ENCODE results near the gene COL2A1. TPM values are rescaled to one million over a fixed set of nuclear protein-coding genes. Genes with fewer than 3 reads are reported as not detected.

COL2A1 gene
- total RNA-seq, 3 donors from 2014 or later: 0.08 TPM; not detected in 2

DNA sequence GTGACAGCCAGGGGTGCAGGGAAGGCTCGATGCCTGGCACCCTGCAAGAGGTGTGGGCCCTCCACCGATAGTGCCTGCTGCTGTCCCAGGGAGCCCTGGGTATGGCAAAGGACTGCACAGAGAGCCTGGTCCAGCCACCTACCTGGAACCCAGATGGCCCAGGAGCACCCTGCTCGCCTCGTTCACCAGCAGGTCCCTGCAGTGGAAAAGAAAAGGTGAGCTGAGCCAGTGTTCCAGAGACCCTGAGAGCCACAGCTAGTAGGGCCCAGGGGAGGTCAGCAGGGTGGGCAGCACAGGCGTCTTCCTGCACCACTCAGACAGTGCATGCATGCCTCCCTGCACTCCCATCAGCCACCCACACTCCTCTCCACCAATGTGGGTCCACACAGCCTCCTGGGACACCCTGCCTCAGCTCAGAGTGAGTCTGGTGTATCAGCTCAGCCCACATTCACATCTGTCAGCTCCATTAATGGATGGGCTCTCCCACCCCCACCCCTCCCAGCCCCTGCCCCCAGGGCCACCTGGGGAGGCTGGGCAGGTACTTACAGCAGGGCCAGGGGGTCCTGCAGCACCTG, 20.6 kb downstream of the COL2A1 start:
- H3K9me3 Mint-ChIP-seq: no peaks in the 10 kb centered on the region
- no peak for DNase-seq
- no peak overlapping the region for H3K4me3 Mint-ChIP-seq
- ATAC-seq: no peak
- H3K36me3 Mint-ChIP-seq (ENCODE audit: insufficient read depth): no peaks in the 10 kb centered on the region
- H3K4me1 Mint-ChIP-seq (ENCODE audit: low read depth): no peaks in the 10 kb centered on the region
- peaks cover 9% of the 10 kb centered on the region for H3K27me3 Mint-ChIP-seq (ENCODE audit: low read depth)

DNA sequence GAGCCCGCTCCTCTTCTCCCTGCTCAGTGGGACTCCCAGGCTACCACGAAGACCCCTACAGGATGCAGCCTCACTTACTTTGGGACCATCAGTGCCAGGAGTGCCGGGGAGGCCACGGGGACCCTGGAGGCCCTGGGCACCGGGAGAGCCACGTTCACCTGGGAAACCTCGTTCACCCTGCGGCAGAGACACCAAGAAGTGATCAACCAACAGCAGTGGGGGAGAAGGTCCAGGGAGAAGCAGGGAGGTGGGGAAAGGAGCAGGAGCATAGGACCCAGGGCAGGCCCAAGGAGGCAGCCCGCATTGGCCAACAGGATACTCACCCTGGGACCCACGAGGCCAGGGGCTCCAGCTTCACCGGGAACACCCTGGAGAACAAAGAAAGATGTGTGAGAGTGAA, 21.5 kb downstream of the COL2A1 start:
- ATAC-seq (no peak), DNase-seq (no peak)
- no peaks in the 10 kb centered on the region for H3K9me3 Mint-ChIP-seq
- H3K4me3 Mint-ChIP-seq: no peak overlapping the region
- peaks cover 6% of the 10 kb centered on the region for H3K27me3 Mint-ChIP-seq (ENCODE audit: low read depth)
- H3K36me3 Mint-ChIP-seq (ENCODE audit: insufficient read depth): no peaks in the 10 kb centered on the region
- H3K4me1 Mint-ChIP-seq (ENCODE audit: low read depth): no peaks in the 10 kb centered on the region

DNA sequence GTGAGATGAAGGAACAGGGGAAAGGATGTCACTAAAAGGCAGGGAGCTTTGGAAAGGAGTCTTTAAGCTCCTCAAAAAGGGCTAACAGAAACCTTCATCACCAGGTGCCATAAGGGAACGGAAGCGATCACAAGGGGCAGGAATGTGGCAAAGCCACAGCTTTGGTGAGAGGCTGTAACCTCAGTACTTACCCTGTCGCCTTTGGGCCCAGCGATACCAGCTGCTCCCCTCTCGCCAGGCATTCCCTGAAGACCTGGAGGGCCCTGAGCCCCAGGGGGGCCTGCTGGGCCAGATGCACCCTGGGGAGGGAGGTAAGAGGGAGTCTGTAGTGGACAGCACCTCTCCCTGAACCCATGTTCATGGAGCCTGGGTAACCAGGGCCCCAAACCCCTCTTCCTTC, 22.0 kb downstream of the COL2A1 start:
- H3K4me1 Mint-ChIP-seq (ENCODE audit: low read depth): no peaks in the 10 kb centered on the region
- peaks cover 5% of the 10 kb centered on the region for H3K27me3 Mint-ChIP-seq (ENCODE audit: low read depth)
- DNase-seq (no peak), ATAC-seq (no peak)
- no peak overlapping the region for H3K4me3 Mint-ChIP-seq
- H3K36me3 Mint-ChIP-seq (ENCODE audit: insufficient read depth): no peaks in the 10 kb centered on the region
- H3K9me3 Mint-ChIP-seq: no peaks in the 10 kb centered on the region

DNA sequence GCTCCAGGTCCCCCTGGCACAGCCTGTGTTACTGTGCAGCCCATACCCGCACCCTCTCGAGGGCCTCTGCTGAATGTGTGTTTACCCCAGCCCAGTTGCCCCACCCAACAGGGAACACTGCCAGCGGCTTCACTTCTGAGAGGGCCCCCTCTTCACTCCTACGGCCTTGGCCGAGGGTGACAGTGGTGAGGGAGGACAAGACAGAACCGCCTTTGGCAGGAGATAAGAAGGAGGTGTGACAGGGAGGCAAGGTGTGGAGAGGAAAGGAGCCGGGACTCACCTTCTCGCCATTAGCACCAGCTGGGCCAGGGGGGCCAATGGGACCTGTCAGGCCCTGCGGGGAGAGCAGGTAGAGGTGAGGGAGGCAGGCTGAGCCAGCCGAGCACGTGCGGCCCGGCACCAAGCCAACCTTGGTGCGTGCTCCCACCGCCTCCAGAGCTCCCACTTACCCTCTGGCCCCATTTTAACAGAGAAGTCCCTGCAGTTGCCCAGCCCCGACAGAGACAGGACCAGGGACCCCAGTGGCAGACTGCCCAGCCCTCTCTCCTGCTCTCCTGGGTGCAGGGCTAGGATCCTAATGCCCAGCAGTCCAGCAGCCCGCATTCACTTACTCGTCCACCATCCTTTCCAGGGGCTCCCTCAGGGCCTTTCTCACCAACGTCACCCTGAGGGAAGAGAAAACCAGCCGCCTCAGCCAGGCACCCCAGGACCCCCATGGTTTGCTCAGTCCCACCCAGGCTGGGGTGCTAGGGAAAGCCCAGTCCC, 22.6 kb downstream of the COL2A1 start:
- no peaks in the 10 kb centered on the region for H3K4me1 Mint-ChIP-seq (ENCODE audit: low read depth)
- H3K27me3 Mint-ChIP-seq (ENCODE audit: low read depth): peaks cover 5% of the 10 kb centered on the region
- ATAC-seq (no peak), DNase-seq (no peak)
- H3K36me3 Mint-ChIP-seq (ENCODE audit: insufficient read depth): no peaks in the 10 kb centered on the region
- no peaks in the 10 kb centered on the region for H3K9me3 Mint-ChIP-seq
- H3K4me3 Mint-ChIP-seq: no peak overlapping the region

DNA sequence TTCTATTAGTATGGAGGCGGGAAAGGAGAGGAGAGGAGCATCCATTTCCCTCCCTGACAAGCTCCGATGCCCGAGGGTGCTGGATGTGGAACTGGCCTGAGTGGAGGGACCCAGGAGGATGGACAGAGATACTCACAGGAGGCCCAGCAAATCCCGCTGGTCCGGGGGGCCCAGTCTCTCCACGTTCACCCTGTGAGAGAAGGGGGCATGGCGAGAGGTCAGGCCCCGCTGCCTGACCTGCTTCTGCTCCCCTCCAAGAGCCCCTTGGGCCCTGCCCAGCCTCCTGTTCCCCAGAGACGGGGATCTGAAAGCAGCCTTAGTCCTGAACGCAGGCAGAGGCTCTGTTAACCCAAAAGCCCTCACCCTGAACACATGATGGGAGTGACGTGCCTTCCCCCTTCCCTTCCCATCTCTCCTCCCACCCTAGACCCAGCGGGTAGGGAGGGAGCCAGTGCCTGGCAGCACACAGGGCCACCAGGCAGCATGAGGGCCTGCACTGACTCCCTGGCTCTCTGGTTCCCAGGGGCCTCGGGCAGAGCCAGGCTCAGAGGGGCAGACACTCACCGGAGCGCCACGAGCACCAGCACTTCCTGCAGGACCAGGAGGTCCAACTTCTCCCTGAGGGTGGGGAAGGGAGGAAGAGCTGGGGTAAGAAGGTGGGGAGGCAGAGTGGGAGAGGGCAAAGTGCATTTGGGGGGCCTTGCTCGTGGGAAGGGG, 23.3 kb downstream of the COL2A1 start:
- Mint-ChIP-seq H3K36me3 (ENCODE audit: insufficient read depth) (no peaks in the 10 kb centered on the region), H3K4me1 (ENCODE audit: low read depth) (no peaks in the 10 kb centered on the region), H3K9me3 (no peaks in the 10 kb centered on the region), H3K4me3 (no peak overlapping the region), H3K27me3 (ENCODE audit: low read depth) (peaks cover 5% of the 10 kb centered on the region)
- no peak for ATAC-seq
- DNase-seq: no peak

DNA sequence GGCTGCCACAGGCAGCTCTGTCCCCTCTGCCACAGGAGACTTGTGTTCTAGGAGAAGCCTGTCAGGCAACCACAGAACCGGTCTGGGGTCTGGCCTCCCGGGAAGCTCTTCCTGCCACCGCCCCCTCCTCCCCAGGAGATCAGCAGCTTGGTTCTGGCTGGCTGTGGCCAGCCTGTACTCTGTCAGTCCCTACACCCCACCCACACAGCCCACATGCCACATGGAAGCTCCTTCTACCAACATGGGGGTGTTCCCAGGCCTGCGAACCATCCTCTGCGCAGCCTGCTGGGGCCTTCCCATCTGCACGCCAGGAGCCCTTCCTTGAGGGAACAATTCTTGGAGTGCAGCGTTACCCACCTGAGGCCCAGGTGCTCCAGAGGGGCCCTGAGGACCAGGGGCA, 24.1 kb downstream of the COL2A1 start:
- peaks cover 5% of the 10 kb centered on the region for H3K27me3 Mint-ChIP-seq (ENCODE audit: low read depth)
- no peaks in the 10 kb centered on the region for H3K36me3 Mint-ChIP-seq (ENCODE audit: insufficient read depth)
- no peak overlapping the region for H3K4me3 Mint-ChIP-seq
- H3K4me1 Mint-ChIP-seq (ENCODE audit: low read depth): no peaks in the 10 kb centered on the region
- H3K9me3 Mint-ChIP-seq: no peaks in the 10 kb centered on the region
- ATAC-seq: no peak
- DNase-seq: no peak

DNA sequence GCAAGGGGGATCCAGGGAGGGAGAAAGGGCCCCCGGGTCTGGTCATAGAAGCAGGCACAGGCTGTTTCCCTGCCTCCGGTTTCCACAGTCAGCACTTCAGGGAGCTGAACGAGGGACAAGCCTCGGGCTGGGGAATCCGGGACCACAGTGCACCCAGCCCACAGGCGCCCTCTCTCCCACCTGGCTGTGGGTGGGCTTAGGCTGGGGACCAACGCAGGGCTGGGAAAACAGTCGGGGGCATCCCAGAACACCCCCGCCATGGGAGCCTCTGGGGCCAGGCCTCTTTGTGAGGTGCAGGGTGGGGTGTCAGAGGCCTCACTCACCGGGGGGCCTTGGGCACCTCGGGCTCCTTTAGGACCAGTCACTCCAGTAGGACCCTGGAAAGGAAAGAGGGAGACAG, 24.6 kb downstream of the COL2A1 start:
- Mint-ChIP-seq H3K4me3 (no peak overlapping the region), H3K9me3 (no peaks in the 10 kb centered on the region), H3K27me3 (ENCODE audit: low read depth) (peaks cover 5% of the 10 kb centered on the region), H3K4me1 (ENCODE audit: low read depth) (no peaks in the 10 kb centered on the region), H3K36me3 (ENCODE audit: insufficient read depth) (no peaks in the 10 kb centered on the region)
- DNase-seq: no peak
- ATAC-seq: no peak

DNA sequence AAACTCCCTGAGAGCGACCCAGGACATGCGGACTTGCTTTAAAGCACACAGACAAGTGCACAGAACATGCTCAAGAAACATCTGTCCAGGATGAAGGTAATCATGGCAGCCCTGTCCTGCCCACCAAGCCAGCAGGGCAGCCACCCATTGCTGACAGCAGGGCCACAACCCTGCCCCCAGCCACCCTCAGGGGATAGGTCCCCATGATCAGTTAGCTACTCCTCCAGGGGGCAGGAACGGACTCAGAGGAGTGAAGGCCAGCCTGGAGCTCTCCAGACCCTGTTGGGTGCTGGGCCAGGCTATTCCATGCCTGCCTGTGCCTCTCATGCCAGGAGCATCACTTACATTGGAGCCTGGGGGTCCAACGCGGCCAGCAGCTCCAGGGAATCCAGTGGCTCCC, 25.1 kb downstream of the COL2A1 start:
- no peak for DNase-seq
- no peak overlapping the region for H3K4me3 Mint-ChIP-seq
- no peaks in the 10 kb centered on the region for H3K9me3 Mint-ChIP-seq
- no peaks in the 10 kb centered on the region for H3K36me3 Mint-ChIP-seq (ENCODE audit: insufficient read depth)
- peaks cover 2% of the 10 kb centered on the region for H3K27me3 Mint-ChIP-seq (ENCODE audit: low read depth)
- no peaks in the 10 kb centered on the region for H3K4me1 Mint-ChIP-seq (ENCODE audit: low read depth)
- no peak for ATAC-seq

DNA sequence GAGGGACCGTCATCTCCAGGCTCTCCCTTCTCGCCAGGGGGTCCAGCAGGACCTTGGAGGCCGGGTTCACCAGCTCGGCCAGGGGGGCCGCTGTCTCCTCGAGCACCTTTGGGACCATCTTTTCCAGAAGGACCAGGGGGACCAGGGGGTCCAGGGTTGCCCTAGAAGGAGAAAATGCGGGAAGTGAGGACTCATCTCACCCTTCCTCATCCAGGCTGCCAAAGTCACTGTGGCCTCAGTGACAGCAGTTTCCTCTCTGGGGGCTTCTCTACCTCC, 25.7 kb downstream of the COL2A1 start:
- H3K4me1 Mint-ChIP-seq (ENCODE audit: low read depth): no peaks in the 10 kb centered on the region
- H3K27me3 Mint-ChIP-seq (ENCODE audit: low read depth): peaks cover 2% of the 10 kb centered on the region
- no peaks in the 10 kb centered on the region for H3K36me3 Mint-ChIP-seq (ENCODE audit: insufficient read depth)
- no peak overlapping the region for H3K4me3 Mint-ChIP-seq
- H3K9me3 Mint-ChIP-seq: no peaks in the 10 kb centered on the region
- ATAC-seq (no peak), DNase-seq (no peak)

DNA sequence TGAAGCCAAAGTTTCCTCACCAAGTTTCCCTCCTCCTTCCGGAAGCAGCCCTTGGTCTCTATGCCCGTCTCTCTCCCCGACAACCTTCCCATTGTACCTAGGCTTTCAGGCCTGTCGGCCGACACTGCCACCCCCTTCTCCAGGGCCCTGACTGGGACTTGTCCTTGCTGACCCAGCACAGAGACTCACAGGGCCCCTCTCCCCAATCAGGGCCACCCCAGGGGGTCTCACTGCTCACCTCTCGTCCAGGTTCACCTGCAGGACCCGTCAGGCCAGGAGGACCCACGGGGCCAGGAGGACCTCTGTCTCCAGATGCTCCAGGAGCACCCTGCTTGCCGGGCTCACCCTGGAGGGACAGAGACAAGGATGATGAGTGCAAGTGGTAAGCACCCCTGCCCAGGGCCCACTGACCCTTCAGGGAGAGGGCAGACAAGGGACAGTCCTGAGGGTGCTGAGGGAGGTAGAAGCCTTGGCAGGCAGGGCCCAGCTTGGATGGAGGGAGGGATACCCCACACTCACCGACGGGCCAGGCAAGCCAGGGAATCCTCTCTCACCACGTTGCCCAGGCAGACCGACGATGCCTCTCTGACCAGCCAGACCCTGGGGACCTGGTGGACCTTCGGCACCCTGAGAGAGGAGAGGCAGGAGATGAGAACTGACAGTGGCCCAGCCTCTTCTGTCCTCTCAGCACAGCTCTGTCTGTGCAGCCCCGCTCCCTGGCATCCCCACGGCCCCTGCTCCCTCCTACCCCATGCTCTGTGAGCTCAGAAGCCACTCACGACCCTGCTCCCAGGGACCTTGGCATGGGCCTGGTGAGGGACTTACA, 26.3 kb downstream of the COL2A1 start:
- ATAC-seq (no peak), DNase-seq (no peak)
- peaks cover 2% of the 10 kb centered on the region for H3K27me3 Mint-ChIP-seq (ENCODE audit: low read depth)
- no peak overlapping the region for H3K4me3 Mint-ChIP-seq
- H3K36me3 Mint-ChIP-seq (ENCODE audit: insufficient read depth): no peaks in the 10 kb centered on the region
- no peaks in the 10 kb centered on the region for H3K9me3 Mint-ChIP-seq
- H3K4me1 Mint-ChIP-seq (ENCODE audit: low read depth): no peaks in the 10 kb centered on the region

DNA sequence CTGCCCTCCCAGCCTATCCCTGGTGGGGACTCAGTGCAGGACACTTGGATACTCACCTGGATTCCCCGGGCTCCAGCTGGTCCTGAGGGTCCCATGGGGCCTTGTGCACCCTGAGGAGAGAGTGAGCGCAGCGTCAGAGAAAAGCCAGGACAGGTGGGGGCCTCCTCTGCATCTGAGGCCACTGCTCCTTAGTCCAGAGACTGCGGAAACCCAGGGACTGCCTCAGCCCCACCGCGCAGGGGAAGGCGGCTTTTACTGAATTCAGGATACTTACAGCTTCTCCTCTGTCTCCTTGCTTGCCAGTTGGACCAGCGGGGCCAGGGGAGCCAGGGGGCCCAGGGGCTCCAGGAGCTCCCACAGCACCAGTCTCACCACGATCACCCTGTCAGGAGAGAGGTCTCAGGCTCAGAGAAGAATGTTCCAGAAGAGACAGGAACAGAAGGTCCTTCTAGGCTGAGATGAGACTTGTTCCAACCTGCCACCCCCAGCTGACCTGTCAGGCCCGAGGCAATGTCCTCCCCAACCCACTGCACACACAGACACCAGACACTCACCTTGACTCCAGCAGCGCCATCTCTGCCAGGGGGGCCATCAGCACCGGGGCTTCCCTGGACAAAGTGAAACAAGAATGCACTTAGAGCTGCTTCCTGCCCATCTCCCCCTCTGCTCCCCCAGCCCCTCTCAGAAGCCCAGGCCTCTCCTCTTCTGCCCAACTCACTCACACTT, 27.1 kb downstream of the COL2A1 start:
- DNase-seq (no peak), ATAC-seq (no peak)
- Mint-ChIP-seq H3K9me3 (no peaks in the 10 kb centered on the region), H3K36me3 (ENCODE audit: insufficient read depth) (no peaks in the 10 kb centered on the region), H3K4me3 (no peak overlapping the region), H3K4me1 (ENCODE audit: low read depth) (no peaks in the 10 kb centered on the region), H3K27me3 (ENCODE audit: low read depth) (peaks cover 2% of the 10 kb centered on the region)

DNA sequence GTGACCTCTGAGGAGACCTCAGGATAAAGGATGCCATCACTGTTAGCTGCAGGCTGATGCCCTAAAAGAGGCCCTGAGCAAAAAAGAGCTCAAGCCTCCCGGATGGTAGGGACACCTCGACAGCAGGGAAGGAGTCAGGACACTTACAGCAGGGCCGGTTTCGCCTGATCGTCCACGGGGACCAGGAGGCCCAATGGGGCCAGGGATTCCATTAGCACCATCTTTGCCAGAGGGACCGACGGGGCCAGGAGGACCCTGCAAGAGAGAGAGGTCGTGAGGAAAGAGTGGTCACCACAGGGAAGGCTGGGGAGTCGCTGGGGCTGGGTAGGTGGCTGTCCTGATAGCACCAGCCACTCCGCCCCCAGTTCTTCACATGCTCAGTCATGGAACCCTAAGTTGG, 28.5 kb downstream of the COL2A1 start:
- ATAC-seq (no peak), DNase-seq (no peak)
- Mint-ChIP-seq H3K9me3 (no peaks in the 10 kb centered on the region), H3K27me3 (ENCODE audit: low read depth) (peaks cover 2% of the 10 kb centered on the region), H3K36me3 (ENCODE audit: insufficient read depth) (no peaks in the 10 kb centered on the region), H3K4me3 (no peak overlapping the region), H3K4me1 (ENCODE audit: low read depth) (no peaks in the 10 kb centered on the region)

DNA sequence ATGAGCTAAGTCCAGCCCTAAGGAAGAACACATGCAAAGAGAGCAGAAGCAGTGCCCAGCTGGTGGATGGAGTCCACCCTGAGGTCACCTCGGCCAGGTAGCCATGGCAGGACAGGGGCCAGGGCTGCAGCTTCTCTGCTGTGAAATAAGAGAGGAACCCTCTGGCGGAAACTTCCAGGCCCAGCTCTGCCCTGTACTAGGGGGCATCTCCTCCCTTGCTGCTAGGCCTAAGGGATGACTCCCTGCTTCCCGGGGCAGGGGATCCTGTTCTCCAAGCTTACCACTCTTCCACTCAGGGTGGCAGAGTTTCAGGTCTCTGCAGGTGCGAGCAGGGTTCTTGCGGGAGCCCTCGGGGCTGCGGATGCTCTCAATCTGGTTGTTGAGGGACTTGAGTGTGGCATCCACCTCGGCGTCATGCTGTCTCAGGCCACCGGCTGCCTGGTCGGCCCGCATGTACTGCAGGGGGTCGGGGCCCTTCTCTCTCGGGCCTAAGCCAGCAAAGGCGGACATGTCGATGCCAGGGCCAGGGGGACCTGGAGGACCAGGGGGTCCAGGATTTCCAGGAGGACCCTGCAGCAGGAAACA, 29.1 kb downstream of the COL2A1 start:
- no peaks in the 10 kb centered on the region for H3K27me3 Mint-ChIP-seq (ENCODE audit: low read depth)
- H3K4me3 Mint-ChIP-seq: no peak overlapping the region
- no peak for ATAC-seq
- H3K9me3 Mint-ChIP-seq: no peaks in the 10 kb centered on the region
- H3K4me1 Mint-ChIP-seq (ENCODE audit: low read depth): no peaks in the 10 kb centered on the region
- no peaks in the 10 kb centered on the region for H3K36me3 Mint-ChIP-seq (ENCODE audit: insufficient read depth)
- no peak for DNase-seq

DNA sequence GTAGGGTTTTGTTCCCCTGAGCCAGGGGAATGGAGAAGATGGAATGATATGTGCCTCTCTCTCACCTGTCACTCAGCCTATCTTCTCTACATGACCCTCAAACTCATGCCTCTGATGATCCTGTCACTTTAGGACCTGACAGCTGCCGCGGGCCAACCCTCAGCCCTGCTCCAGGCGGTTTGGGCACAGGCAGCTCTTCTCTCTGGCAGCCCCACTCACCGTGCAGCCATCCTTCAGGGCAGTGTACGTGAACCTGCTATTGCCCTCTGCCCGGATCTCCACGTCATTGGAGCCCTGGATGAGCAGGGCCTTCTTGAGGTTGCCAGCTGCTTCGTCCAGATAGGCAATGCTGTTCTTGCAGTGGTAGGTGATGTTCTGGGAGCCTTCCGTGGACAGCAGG, 30.4 kb downstream of the COL2A1 start:
- DNase-seq: no peak
- ATAC-seq: no peak
- Mint-ChIP-seq H3K9me3 (no peaks in the 10 kb centered on the region), H3K4me1 (ENCODE audit: low read depth) (no peaks in the 10 kb centered on the region), H3K27me3 (ENCODE audit: low read depth) (no peaks in the 10 kb centered on the region), H3K36me3 (ENCODE audit: insufficient read depth) (no peaks in the 10 kb centered on the region), H3K4me3 (no peak overlapping the region)
